ENCODE results near the gene S100A3.
"Not testable (repeated sequence)": the region's sequence is repeated elsewhere in the genome, so short reads cannot be mapped to it uniquely, and the experiment has no call there.

DNA sequence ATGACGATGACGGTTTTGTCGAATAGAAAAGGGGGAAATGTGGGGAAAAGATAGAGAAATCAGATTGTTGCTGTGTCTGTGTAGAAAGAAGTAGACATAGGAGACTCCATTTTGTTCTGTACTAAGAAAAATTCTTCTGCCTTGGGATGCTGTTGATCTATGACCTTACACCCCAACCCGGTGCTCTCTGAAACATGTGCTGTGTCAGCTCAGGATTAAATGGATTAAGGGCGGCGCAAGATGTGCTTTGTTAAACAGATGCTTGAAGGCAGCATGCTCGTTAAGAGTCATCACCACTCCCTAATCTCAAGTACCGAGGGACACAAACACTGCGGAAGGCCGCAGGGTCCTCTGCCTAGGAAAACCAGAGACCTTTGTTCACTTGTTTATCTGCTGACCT is 26.4 kb upstream of the S100A3 start:
- not testable (repeated sequence) for TF ChIP-seq POLR2A, CTCF, POLR2AphosphoS5 (IDR thresholded peaks at IDR 0.05)

Data from prostate gland (tissue), 2 donors.